ENCODE results near the gene EHMT1. TPM values are rescaled to one million over a fixed set of nuclear protein-coding genes. Genes with fewer than 3 reads are reported as not detected.
"Not testable (repeated sequence)": the region's sequence is repeated elsewhere in the genome, so short reads cannot be mapped to it uniquely, and the experiment has no call there.

The EHMT1 gene
- total RNA-seq, 2 donors from 2014 or later, result 137 to 139 TPM

DNA sequence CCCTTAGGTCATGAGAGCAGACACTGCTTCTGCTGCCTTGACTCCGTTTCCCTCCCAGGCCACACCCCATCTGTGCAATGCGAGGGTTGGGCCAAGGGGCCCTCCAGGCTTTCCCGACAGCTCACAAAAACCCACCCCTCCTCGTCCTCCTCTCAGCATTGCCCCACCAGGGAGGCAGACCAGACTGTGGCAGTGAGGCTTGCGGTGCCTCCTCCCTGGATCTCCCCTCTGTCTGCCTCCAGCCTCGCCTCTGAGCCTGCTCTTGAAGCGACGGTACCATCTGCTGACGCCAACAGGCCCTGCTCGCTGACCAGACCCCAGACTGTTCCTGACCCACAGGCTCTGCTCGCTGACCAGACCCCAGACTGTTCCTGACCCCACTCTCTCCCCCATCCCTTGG, 159.5 kb downstream of the EHMT1 start:
- no peak overlapping the region for H3K27ac ChIP-seq (ENCODE audit: low read depth, low read length)
- no peak overlapping the region for H3K4me3 ChIP-seq (ENCODE audit: low read length)
- no peak overlapping the region for H3K4me3 Mint-ChIP-seq
- no peaks in the 10 kb centered on the region for H3K9me3 Mint-ChIP-seq
- H3K9me3 ChIP-seq (ENCODE audit: control insufficient read depth, low read length), result no peaks in the 10 kb centered on the region
- H3K4me1 ChIP-seq (ENCODE audit: control insufficient read depth, insufficient read depth, low read length), result no peaks in the 10 kb centered on the region
- peaks cover 48% of the 10 kb centered on the region for H3K36me3 Mint-ChIP-seq (ENCODE audit: low read depth)
- TF ChIP-seq, protein P1, sequence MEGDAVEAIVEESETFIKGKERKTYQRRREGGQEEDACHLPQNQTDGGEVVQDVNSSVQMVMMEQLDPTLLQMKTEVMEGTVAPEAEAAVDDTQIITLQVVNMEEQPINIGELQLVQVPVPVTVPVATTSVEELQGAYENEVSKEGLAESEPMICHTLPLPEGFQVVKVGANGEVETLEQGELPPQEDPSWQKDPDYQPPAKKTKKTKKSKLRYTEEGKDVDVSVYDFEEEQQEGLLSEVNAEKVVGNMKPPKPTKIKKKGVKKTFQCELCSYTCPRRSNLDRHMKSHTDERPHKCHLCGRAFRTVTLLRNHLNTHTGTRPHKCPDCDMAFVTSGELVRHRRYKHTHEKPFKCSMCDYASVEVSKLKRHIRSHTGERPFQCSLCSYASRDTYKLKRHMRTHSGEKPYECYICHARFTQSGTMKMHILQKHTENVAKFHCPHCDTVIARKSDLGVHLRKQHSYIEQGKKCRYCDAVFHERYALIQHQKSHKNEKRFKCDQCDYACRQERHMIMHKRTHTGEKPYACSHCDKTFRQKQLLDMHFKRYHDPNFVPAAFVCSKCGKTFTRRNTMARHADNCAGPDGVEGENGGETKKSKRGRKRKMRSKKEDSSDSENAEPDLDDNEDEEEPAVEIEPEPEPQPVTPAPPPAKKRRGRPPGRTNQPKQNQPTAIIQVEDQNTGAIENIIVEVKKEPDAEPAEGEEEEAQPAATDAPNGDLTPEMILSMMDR (conservative IDR thresholded peaks at IDR 0.05), result no peak
- WGBS, 2 experiments (ENCODE audit: insufficient coverage in 1 of 2, insufficient read length in 1 of 2), result 94 to 96% methylated on average over 7 to 11 of the region's 11 CpGs
- no peak overlapping the region for H3K27ac Mint-ChIP-seq
- DNase-seq, result no peak
- peaks cover 73% of the 10 kb centered on the region for H3K36me3 ChIP-seq (ENCODE audit: control insufficient read depth, insufficient read depth, low read length)
- H3K27me3 Mint-ChIP-seq (ENCODE audit: insufficient read depth), result no peaks in the 10 kb centered on the region
- no peaks in the 10 kb centered on the region for H3K27me3 ChIP-seq (ENCODE audit: control insufficient read depth, insufficient read depth, low read length, poor library complexity, severe bottlenecking)
- no peaks in the 10 kb centered on the region for H3K4me1 Mint-ChIP-seq
- H3K9ac ChIP-seq (ENCODE audit: extremely low read depth, low read length, poor library complexity, severe bottlenecking), result no peak overlapping the region

DNA sequence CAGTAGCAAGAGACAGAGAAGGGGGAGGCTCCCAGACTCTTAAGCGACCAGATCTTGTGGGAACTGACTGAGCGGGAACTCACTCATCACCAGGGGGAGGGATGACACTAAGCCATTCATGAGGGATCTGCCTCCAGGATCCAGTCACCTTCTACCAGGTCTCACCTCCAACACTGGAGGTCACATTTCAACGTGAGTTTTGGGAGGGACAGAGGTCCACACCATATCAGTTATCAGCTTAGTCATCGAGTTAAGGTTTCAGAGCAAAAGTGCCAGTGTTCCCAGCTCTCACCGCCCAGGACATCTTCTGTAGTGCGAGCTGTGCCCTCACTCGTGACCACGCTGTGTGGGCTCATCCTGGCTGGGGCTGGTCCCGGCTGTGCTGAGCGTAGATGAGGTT, 160.1 kb downstream of the EHMT1 start:
- WGBS, 2 experiments (ENCODE audit: insufficient coverage in 1 of 2, insufficient read length in 1 of 2), result 93 to 95% methylated on average over 10 of the region's 10 CpGs

DNA sequence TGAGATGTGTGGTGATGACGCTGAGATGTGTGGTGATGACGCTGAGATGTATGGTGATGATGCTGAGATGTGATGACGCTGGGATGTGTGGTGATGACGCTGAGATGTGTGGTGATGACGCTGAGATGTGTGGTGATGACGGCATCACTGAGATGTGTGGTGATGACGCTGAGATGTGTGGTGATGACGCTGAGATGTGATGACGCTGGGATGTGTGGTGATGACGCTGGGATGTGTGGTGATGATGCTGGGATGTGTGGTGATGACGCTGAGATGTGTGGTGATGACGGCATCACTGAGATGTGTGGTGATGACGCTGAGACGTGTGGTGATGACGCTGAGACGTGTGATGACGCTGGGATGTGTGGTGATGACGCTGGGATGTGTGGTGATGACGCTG, 161.2 kb downstream of the EHMT1 start:
- peaks cover 83% of the 10 kb centered on the region for H3K36me3 ChIP-seq (ENCODE audit: control insufficient read depth, insufficient read depth, low read length)
- H3K27ac Mint-ChIP-seq; H3K9me3 ChIP-seq (ENCODE audit: control insufficient read depth, low read length); H3K9me3 Mint-ChIP-seq; H3K4me3 Mint-ChIP-seq; H3K9ac ChIP-seq (ENCODE audit: extremely low read depth, low read length, poor library complexity, severe bottlenecking); H3K4me3 ChIP-seq (ENCODE audit: low read length); H3K4me1 Mint-ChIP-seq; H3K27ac ChIP-seq (ENCODE audit: low read depth, low read length); DNase-seq; H3K27me3 Mint-ChIP-seq (ENCODE audit: insufficient read depth); H3K27me3 ChIP-seq (ENCODE audit: control insufficient read depth, insufficient read depth, low read length, poor library complexity, severe bottlenecking); H3K4me1 ChIP-seq (ENCODE audit: control insufficient read depth, insufficient read depth, low read length): not testable (repeated sequence)
- 97 to 100% methylated on average over 3 to 17 of the region's 19 CpGs for WGBS, 2 experiments (ENCODE audit: insufficient coverage in 1 of 2, insufficient read length in 1 of 2)
- peaks cover 63% of the 10 kb centered on the region for H3K36me3 Mint-ChIP-seq (ENCODE audit: low read depth)

More for the DNA sequence above, 160.1 kb downstream of the EHMT1 start:
- no peaks in the 10 kb centered on the region for H3K9me3 ChIP-seq (ENCODE audit: control insufficient read depth, low read length)
- H3K27ac ChIP-seq (ENCODE audit: low read depth, low read length), result no peak overlapping the region
- H3K27me3 Mint-ChIP-seq (ENCODE audit: insufficient read depth), result no peaks in the 10 kb centered on the region
- no peak overlapping the region for H3K4me3 Mint-ChIP-seq
- DNase-seq, result no peak
- H3K4me3 ChIP-seq (ENCODE audit: low read length), result no peak overlapping the region
- H3K9ac ChIP-seq (ENCODE audit: extremely low read depth, low read length, poor library complexity, severe bottlenecking), result no peak overlapping the region
- H3K36me3 ChIP-seq (ENCODE audit: control insufficient read depth, insufficient read depth, low read length), result peaks cover 76% of the 10 kb centered on the region
- no peaks in the 10 kb centered on the region for H3K9me3 Mint-ChIP-seq
- TF ChIP-seq, protein P1 (conservative IDR thresholded peaks at IDR 0.05), result no peak
- H3K4me1 Mint-ChIP-seq, result no peaks in the 10 kb centered on the region
- no peak overlapping the region for H3K27ac Mint-ChIP-seq
- no peaks in the 10 kb centered on the region for H3K27me3 ChIP-seq (ENCODE audit: control insufficient read depth, insufficient read depth, low read length, poor library complexity, severe bottlenecking)
- H3K4me1 ChIP-seq (ENCODE audit: control insufficient read depth, insufficient read depth, low read length), result no peaks in the 10 kb centered on the region
- H3K36me3 Mint-ChIP-seq (ENCODE audit: low read depth), result peaks cover 54% of the 10 kb centered on the region
